Measurements from ENCODE around the gene JPT1. TPM values are rescaled to one million over a fixed set of nuclear protein-coding genes. Genes with fewer than 3 reads are reported as not detected.

Gene JPT1
- total RNA-seq, 1 donor from 2014 or later: 282 TPM

DNA sequence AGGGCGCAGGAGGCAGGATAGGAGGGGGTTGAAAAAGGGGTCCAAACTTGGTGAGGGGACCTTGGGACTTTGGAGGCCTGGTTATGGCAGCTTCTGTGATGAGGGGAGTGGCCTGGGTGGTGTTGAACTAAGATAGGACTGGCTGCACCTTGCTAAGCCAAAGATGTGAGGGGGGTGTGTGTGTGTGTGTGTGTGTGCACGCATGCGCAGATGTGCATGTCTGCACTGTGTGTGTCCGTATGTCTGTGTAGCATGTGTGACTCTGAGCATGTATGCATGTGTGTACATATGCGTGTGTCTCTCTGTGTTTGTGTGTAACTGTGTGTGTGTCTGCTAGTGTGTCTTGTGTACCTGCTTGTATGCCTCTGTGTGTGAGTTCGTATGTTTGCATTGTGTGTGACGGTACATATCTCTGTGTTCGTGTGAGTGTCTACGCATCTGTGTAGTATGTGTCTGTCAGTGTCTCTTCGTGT lies 62.4 kb downstream of the JPT1 start:
- Histone ChIP-seq H3K9me3 (ENCODE audit: insufficient read depth, low read depth, low read length) (no peaks in the 10 kb centered on the region), H3K27ac (ENCODE audit: low read depth, low read length) (no peak overlapping the region), H4K20me1 (ENCODE audit: insufficient read depth, low read length) (no peaks in the 10 kb centered on the region), H3K79me2 (ENCODE audit: insufficient read depth, low read length) (no peaks in the 10 kb centered on the region), H2AFZ (ENCODE audit: low read depth, low read length) (no peak overlapping the region), H3K36me3 (ENCODE audit: insufficient read depth, low read length) (no peaks in the 10 kb centered on the region), H3K4me2 (ENCODE audit: low read length) (no peak overlapping the region), H3K4me1 (ENCODE audit: insufficient read depth, low read length) (peaks cover 31% of the 10 kb centered on the region), H3K4me3 (ENCODE audit: insufficient read depth, low read depth, low read length) (no peak overlapping the region), H3K9ac (ENCODE audit: low read length) (no peak overlapping the region), H3K27me3 (ENCODE audit: insufficient read depth, low read length) (no peaks in the 10 kb centered on the region)
- DNase-seq (ENCODE audit: low read depth) (no peak), FAIRE-seq (no peak)
- H3K9me3 Mint-ChIP-seq (ENCODE audit: unreplicated experiment): no peaks in the 10 kb centered on the region
- H3K4me3 Mint-ChIP-seq (ENCODE audit: unreplicated experiment): no peak overlapping the region
- no peaks in the 10 kb centered on the region for H3K36me3 Mint-ChIP-seq (ENCODE audit: low read depth, unreplicated experiment)
- H3K27me3 Mint-ChIP-seq (ENCODE audit: low read depth, unreplicated experiment): no peaks in the 10 kb centered on the region
- H3K27ac Mint-ChIP-seq (ENCODE audit: unreplicated experiment): no peak overlapping the region
- TF ChIP-seq, protein P1, sequence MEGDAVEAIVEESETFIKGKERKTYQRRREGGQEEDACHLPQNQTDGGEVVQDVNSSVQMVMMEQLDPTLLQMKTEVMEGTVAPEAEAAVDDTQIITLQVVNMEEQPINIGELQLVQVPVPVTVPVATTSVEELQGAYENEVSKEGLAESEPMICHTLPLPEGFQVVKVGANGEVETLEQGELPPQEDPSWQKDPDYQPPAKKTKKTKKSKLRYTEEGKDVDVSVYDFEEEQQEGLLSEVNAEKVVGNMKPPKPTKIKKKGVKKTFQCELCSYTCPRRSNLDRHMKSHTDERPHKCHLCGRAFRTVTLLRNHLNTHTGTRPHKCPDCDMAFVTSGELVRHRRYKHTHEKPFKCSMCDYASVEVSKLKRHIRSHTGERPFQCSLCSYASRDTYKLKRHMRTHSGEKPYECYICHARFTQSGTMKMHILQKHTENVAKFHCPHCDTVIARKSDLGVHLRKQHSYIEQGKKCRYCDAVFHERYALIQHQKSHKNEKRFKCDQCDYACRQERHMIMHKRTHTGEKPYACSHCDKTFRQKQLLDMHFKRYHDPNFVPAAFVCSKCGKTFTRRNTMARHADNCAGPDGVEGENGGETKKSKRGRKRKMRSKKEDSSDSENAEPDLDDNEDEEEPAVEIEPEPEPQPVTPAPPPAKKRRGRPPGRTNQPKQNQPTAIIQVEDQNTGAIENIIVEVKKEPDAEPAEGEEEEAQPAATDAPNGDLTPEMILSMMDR (IDR thresholded peaks at IDR 0.05; ENCODE audit: insufficient read depth, low read depth, low read length): no peak
- no peak for TF ChIP-seq EZH2 (IDR thresholded peaks at IDR 0.05; ENCODE audit: insufficient read depth, low read length)
- H3K4me1 Mint-ChIP-seq (ENCODE audit: low read depth, unreplicated experiment): peaks cover 30% of the 10 kb centered on the region

DNA sequence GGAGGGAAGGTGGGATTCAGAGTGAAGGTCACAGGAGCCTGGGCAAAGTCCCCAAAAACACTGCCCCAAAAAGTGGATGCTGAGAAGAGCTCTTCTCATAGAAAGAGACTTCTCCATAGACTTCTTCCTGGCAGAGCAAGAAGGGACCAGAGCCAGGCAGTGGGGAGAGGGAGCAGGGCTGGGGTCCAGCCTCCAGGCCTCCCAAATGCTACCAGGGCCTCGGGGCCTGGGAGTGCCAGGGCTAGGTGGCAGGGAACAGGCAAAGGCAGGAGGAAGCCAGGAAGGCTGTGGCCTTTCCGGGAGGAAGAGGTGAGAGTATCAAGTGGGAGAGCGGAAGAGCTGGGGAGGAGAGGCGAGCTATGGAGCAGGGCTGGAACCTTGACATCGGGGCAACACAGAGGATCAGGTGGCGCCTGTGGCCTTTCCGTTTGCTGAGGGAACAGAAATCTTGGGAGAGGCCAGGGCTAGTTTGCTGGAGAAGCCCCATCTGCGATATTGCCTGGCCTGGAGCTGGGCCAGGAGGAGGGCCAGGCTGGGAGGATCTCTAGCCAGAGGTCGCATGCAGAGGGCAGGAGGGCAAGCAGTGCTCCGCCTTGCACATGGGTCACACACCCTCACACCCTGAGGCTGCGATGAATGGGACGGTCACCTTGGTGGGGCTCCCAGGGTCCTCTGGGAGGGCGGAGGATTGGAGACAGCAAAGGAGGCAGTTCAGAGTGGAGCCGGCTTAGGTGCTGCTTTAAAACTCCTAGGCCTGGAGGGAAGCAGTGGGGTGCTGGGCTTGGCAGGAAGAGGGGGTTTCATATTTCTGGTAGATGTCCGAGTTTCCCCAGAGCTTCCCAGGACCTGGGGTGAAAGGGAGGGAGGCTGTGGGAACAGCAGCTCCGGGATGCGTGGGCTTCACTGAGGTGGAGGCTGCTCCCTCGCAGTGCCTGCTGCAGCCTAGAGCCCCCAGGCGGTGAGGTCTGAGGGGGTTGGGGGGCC lies 63.1 kb downstream of the JPT1 start:
- no peak overlapping the region for H3K27ac ChIP-seq (ENCODE audit: low read depth, low read length)
- Mint-ChIP-seq H3K36me3 (ENCODE audit: low read depth, unreplicated experiment) (peaks cover 2% of the 10 kb centered on the region), H3K4me3 (ENCODE audit: unreplicated experiment) (no peak overlapping the region), H3K4me1 (ENCODE audit: low read depth, unreplicated experiment) (peaks cover 35% of the 10 kb centered on the region), H3K27ac (ENCODE audit: unreplicated experiment) (no peak overlapping the region), H3K9me3 (ENCODE audit: unreplicated experiment) (no peaks in the 10 kb centered on the region), H3K27me3 (ENCODE audit: low read depth, unreplicated experiment) (no peaks in the 10 kb centered on the region)
- no peaks in the 10 kb centered on the region for H3K27me3 ChIP-seq (ENCODE audit: insufficient read depth, low read length)
- no peak overlapping the region for H2AFZ ChIP-seq (ENCODE audit: low read depth, low read length)
- H3K4me1 ChIP-seq (ENCODE audit: insufficient read depth, low read length): peaks cover 29% of the 10 kb centered on the region
- H4K20me1 ChIP-seq (ENCODE audit: insufficient read depth, low read length): no peaks in the 10 kb centered on the region
- no peaks in the 10 kb centered on the region for H3K9me3 ChIP-seq (ENCODE audit: insufficient read depth, low read depth, low read length)
- H3K79me2 ChIP-seq (ENCODE audit: insufficient read depth, low read length): no peaks in the 10 kb centered on the region
- FAIRE-seq: no peak
- DNase-seq (ENCODE audit: low read depth): no peak
- H3K4me2 ChIP-seq (ENCODE audit: low read length): no peak overlapping the region
- TF ChIP-seq, protein P1 (IDR thresholded peaks at IDR 0.05; ENCODE audit: insufficient read depth, low read depth, low read length): no peak
- TF ChIP-seq EZH2 (IDR thresholded peaks at IDR 0.05; ENCODE audit: insufficient read depth, low read length): no peak
- H3K4me3 ChIP-seq (ENCODE audit: insufficient read depth, low read depth, low read length): no peak overlapping the region
- no peak overlapping the region for H3K9ac ChIP-seq (ENCODE audit: low read length)
- H3K36me3 ChIP-seq (ENCODE audit: insufficient read depth, low read length): no peaks in the 10 kb centered on the region
